H1 (cell line): Measurements from ENCODE around the gene ASIC2. TPM values are rescaled to one million over a fixed set of nuclear protein-coding genes. Genes with fewer than 3 reads are reported as not detected.

Experiments used
- CTCF ChIA-PET: fragments of 300-600 bp; sonication (Branson Sonifier 250); formaldehyde crosslinking; loops from one replicate; lab custom pipeline; 2021; ENCODE audit not compliant: partially characterized antibody; lab: Charles Lee
- POLR2A ChIA-PET: fragments of 300-600 bp; sonication (Branson Sonifier 250); formaldehyde crosslinking; loops from one replicate; lab custom pipeline; 2021; ENCODE audit warnings: inconsistent platforms; ENCODE audit not compliant: partially characterized antibody; lab: Charles Lee
- DNase-seq, 2 experiments: peaks; one replicate each; pipeline versions ENCODE4 v3.0.0 to v3.0.0-alpha.2; 2010 to 2022; ENCODE audit warnings: low spot score in 2 of 2, low read depth in 1 of 2, mixed read lengths in 1 of 2
- FAIRE-seq: peaks from 2 replicates; lab custom pipeline; 2011; peaks lifted over from hg19 to GRCh38; lab: Jason Lieb, UNC
- H2AFZ ChIP-seq: 2 replicates; pipeline ENCODE4 v1.8.1; 2012; ENCODE audit warnings: low read length, inconsistent platforms
- H2AK5ac ChIP-seq: 2 replicates; pipeline ENCODE4 v1.6.1; 2013; ENCODE audit warnings: low read depth, low read length
- H2BK120ac ChIP-seq: replicated peaks from 2 replicates; pipeline ENCODE3; 2013; ENCODE audit warnings: low read depth, low read length, inconsistent platforms
- H2BK12ac ChIP-seq: 2 replicates; pipeline ENCODE4 v1.6.1; 2013; ENCODE audit warnings: low read depth, low read length
- H2BK15ac ChIP-seq: 2 replicates; pipeline ENCODE4 v1.6.1; 2013; ENCODE audit warnings: low read length
- H2BK20ac ChIP-seq: 2 replicates; pipeline ENCODE4 v1.6.1; 2013; ENCODE audit warnings: low read length
- H2BK5ac ChIP-seq: 2 replicates; pipeline ENCODE4 v1.6.1; 2013; ENCODE audit warnings: low read depth, low read length
- H3K14ac ChIP-seq: 2 replicates; pipeline ENCODE4 v1.6.1; 2013; ENCODE audit warnings: inconsistent platforms; ENCODE audit not compliant: insufficient read length
- H3K18ac ChIP-seq: 2 replicates; pipeline ENCODE4 v1.6.1; 2013; ENCODE audit warnings: low read length; ENCODE audit errors: extremely low read depth
- H3K23ac ChIP-seq: 2 replicates; pipeline ENCODE4 v1.6.1; 2013; ENCODE audit warnings: inconsistent platforms; ENCODE audit not compliant: insufficient read length
- H3K23me2 ChIP-seq: 2 replicates; pipeline ENCODE4 v1.6.1; 2013; ENCODE audit warnings: low read depth, low read length
- H3K27ac ChIP-seq: 2 replicates; pipeline ENCODE4 v1.6.1; 2011; ENCODE audit warnings: low read depth, low read length, inconsistent platforms
- H3K27me3 ChIP-seq, 4 experiments: replicated peaks in 1 of 4; 1 replicate in 1 of 4; 2 replicates in 3 of 4; pipeline versions ENCODE4 v1.6.1 to v1.8.1; 2011 to 2013; ENCODE audit warnings: low read length in 3 of 4, mild to moderate bottlenecking in 3 of 4, inconsistent platforms in 2 of 4, mixed read lengths in 2 of 4, moderate library complexity in 1 of 4; ENCODE audit not compliant: control insufficient read depth in 3 of 4, insufficient read depth in 3 of 4; ENCODE audit errors: extremely low read depth in 1 of 4
- H3K36me3 ChIP-seq, 4 experiments: 2 replicates each; pipeline versions ENCODE4 v1.6.1 to v1.8.1; 2011 to 2013; ENCODE audit warnings: mild to moderate bottlenecking in 4 of 4, low read length in 3 of 4, moderate library complexity in 2 of 4, control low read depth in 1 of 4, inconsistent platforms in 1 of 4; ENCODE audit not compliant: insufficient read depth in 4 of 4, control insufficient read depth in 2 of 4
- H3K4ac ChIP-seq: replicated peaks from 2 replicates; pipeline ENCODE3; 2013; ENCODE audit warnings: low read length, low read depth, mixed read lengths, inconsistent platforms; ENCODE audit not compliant: insufficient read length
- H3K4me1 ChIP-seq, 4 experiments: replicated peaks in 1 of 4; 1 replicate in 1 of 4; 2 replicates in 3 of 4; pipeline versions ENCODE4 v1.6.1 to v1.8.1; 2011 to 2013; ENCODE audit warnings: low read length in 3 of 4, inconsistent platforms in 2 of 4, mixed read lengths in 1 of 4; ENCODE audit not compliant: insufficient read depth in 4 of 4, control insufficient read depth in 3 of 4
- H3K4me2 ChIP-seq, 2 experiments: 2 replicates each; pipeline versions ENCODE4 v1.6.1 to v1.8.1; 2011 to 2013; ENCODE audit warnings: low read depth in 2 of 2, low read length in 2 of 2, control low read depth in 1 of 2, inconsistent platforms in 1 of 2, mild to moderate bottlenecking in 1 of 2; ENCODE audit not compliant: insufficient read depth in 1 of 2
- H3K4me3 ChIP-seq, 4 experiments: fragments of 200-600, 300-600 bp in 1 of 4; sonication (generic), shearing (Covaris generic), sonication (Bioruptor Twin) in 1 of 4; 2 replicates each; pipeline versions ENCODE4 v1.5.1 to v1.8.1; 2011 to 2016; ENCODE audit warnings: low read length in 4 of 4, low read depth in 3 of 4, control low read depth in 2 of 4, inconsistent platforms in 2 of 4, mild to moderate bottlenecking in 2 of 4, mixed read lengths in 1 of 4, moderate library complexity in 1 of 4; ENCODE audit not compliant: insufficient read depth in 2 of 4; ENCODE audit errors: extremely low read depth in 1 of 4
- H3K56ac ChIP-seq: replicated peaks from 2 replicates; pipeline ENCODE3; 2013; ENCODE audit warnings: low read depth, mild to moderate bottlenecking, mixed read lengths, low read length, inconsistent platforms; ENCODE audit not compliant: insufficient read length
- H3K79me1 ChIP-seq: 2 replicates; pipeline ENCODE4 v1.6.1; 2013; ENCODE audit warnings: low read depth, low read length, control low read depth
- H3K79me2 ChIP-seq, 2 experiments: 2 replicates each; pipeline versions ENCODE4 v1.6.1 to v1.8.1; 2012 to 2013; ENCODE audit warnings: low read length in 2 of 2, mild to moderate bottlenecking in 2 of 2, inconsistent platforms in 1 of 2; ENCODE audit not compliant: insufficient read depth in 2 of 2, control insufficient read depth in 1 of 2
- H3K9ac ChIP-seq, 4 experiments: replicated peaks in 1 of 4; 1 replicate in 1 of 4; 2 replicates in 3 of 4; pipeline versions ENCODE4 v1.6.1 to v1.8.1; 2011 to 2013; ENCODE audit warnings: low read depth in 3 of 4, low read length in 3 of 4, control low read depth in 2 of 4, mild to moderate bottlenecking in 2 of 4, moderate library complexity in 2 of 4, inconsistent platforms in 1 of 4; ENCODE audit errors: extremely low read depth in 1 of 4
- H3K9me3 ChIP-seq, 2 experiments: 2 replicates each; pipeline versions ENCODE4 v1.6.1 to v1.8.1; 2012 to 2013; ENCODE audit warnings: mild to moderate bottlenecking in 2 of 2, moderate library complexity in 2 of 2, control low read depth in 1 of 2, inconsistent platforms in 1 of 2, low read depth in 1 of 2, low read length in 1 of 2, mixed read lengths in 1 of 2; ENCODE audit not compliant: insufficient read depth in 2 of 2
- H4K20me1 ChIP-seq, 2 experiments: replicated peaks in 1 of 2; 2 replicates each; pipeline versions ENCODE3 to v1.8.1; 2011 to 2013; ENCODE audit warnings: inconsistent platforms in 2 of 2, low read length in 2 of 2, mild to moderate bottlenecking in 1 of 2; ENCODE audit not compliant: insufficient read depth in 2 of 2, control insufficient read depth in 1 of 2
- H4K5ac ChIP-seq: 2 replicates; pipeline ENCODE4 v1.6.1; 2013; ENCODE audit warnings: low read length, low read depth, mixed read lengths, inconsistent platforms; ENCODE audit not compliant: insufficient read length
- H4K8ac ChIP-seq: 2 replicates; pipeline ENCODE4 v1.8.0; 2013; ENCODE audit warnings: mild to moderate bottlenecking, moderate library complexity, low read length, inconsistent platforms; ENCODE audit not compliant: insufficient read depth; ENCODE audit errors: extremely low read depth
- H4K91ac ChIP-seq: replicated peaks from 2 replicates; pipeline ENCODE3; 2013; ENCODE audit warnings: low read length, mixed read lengths, inconsistent platforms; ENCODE audit not compliant: insufficient read length
- ASH2L ChIP-seq: fragments of 200-600, 300-600 bp; sonication (generic); IDR thresholded peaks from one replicate; pipeline ENCODE4 v1.7.1; 2017; ENCODE audit warnings: low read length
- CHD1 ChIP-seq: IDR thresholded peaks from 2 replicates; pipeline ENCODE4 v1.6.1; 2012; ENCODE audit warnings: low read depth, low read length, improper control_type of control experiment
- CREB1 ChIP-seq: IDR thresholded peaks from 2 replicates; pipeline ENCODE4 v1.6.1; 2012; ENCODE audit warnings: inconsistent platforms
- GABPA ChIP-seq: IDR thresholded peaks from 2 replicates; pipeline ENCODE4 v1.6.1; 2011; ENCODE audit warnings: mild to moderate bottlenecking, low read length, moderate library complexity, borderline replicate concordance; ENCODE audit not compliant: insufficient read depth
- JUN ChIP-seq: IDR thresholded peaks from 2 replicates; pipeline ENCODE4 v1.6.1; 2011; ENCODE audit warnings: low read depth, mild to moderate bottlenecking, improper control_type of control experiment, low read length
- JUND ChIP-seq: IDR thresholded peaks from 2 replicates; pipeline ENCODE4 v1.6.1; 2011; ENCODE audit warnings: mild to moderate bottlenecking, improper control_type of control experiment, low read length
- KDM1A ChIP-seq: fragments of 200-600, 300-600 bp; sonication (generic); IDR thresholded peaks from 2 replicates; pipeline ENCODE4 v1.7.1; 2016; ENCODE audit warnings: mild to moderate bottlenecking, low read length, borderline replicate concordance
- KDM4A ChIP-seq: IDR thresholded peaks from one replicate; pipeline ENCODE4 v1.7.1; 2012; ENCODE audit warnings: low read depth, mild to moderate bottlenecking, moderate library complexity, low read length, inconsistent platforms; ENCODE audit not compliant: severe bottlenecking
- KDM5A ChIP-seq: fragments of 200-600 bp; IDR thresholded peaks from 2 replicates; pipeline ENCODE4 v1.7.1; 2012; ENCODE audit warnings: mild to moderate bottlenecking, low read length, inconsistent platforms, mixed read lengths
- RNF2 ChIP-seq: fragments of 200-900, 300-1000 bp; sonication (generic); IDR thresholded peaks from 2 replicates; pipeline ENCODE4 v1.7.1; 2016; ENCODE audit warnings: borderline replicate concordance, low read depth, mild to moderate bottlenecking, antibody characterized with exemption, low read length; ENCODE audit not compliant: poor library complexity, severe bottlenecking; ENCODE audit errors: missing control alignments
- RXRA ChIP-seq: IDR thresholded peaks from 2 replicates; pipeline ENCODE4 v1.6.1; 2011; ENCODE audit warnings: low read depth, mild to moderate bottlenecking, low read length, moderate library complexity; ENCODE audit not compliant: insufficient read depth
- SIRT6 ChIP-seq: IDR thresholded peaks from one replicate; pipeline ENCODE4 v1.7.1; 2012; ENCODE audit warnings: low read length, inconsistent platforms
- SUZ12 ChIP-seq: fragments of 200-600 bp; sonication (generic); IDR thresholded peaks from 2 replicates; pipeline ENCODE4 v1.6.1; 2012; ENCODE audit warnings: mild to moderate bottlenecking, inconsistent platforms, low read length, moderate library complexity, mixed read lengths
- TAF1 ChIP-seq: IDR thresholded peaks from 2 replicates; pipeline ENCODE4 v1.6.1; 2011; ENCODE audit warnings: mild to moderate bottlenecking, low read depth, low read length
- WGBS, 2 experiments: shearing (Covaris generic) in 1 of 2; methylation state at CpG; one replicate each; pipeline versions ENCODE4 v1.1.6 to v1.1.7; 2013 to 2015; ENCODE audit warnings: low lambda C conversion rate in 2 of 2, mixed read lengths in 2 of 2, inconsistent platforms in 1 of 2, low coverage in 1 of 2, missing lambda C conversion rate in 1 of 2; ENCODE audit not compliant: insufficient replicate concordance in 2 of 2, insufficient coverage in 1 of 2, insufficient read length in 1 of 2; ENCODE audit errors: extremely low coverage in 1 of 2, missing lambda C conversion rate in 1 of 2; 5-methylcytosine and 5-hydroxymethylcytosine counted together
- polyA plus RNA-seq, 7 experiments: library from polyadenylated mRNA; depleted of rRNA in 3 of 7; stranded (reverse) in 5 of 7; unstranded in 2 of 7; fragments of >200 nt in 5 of 7; fragments of 200-250 nt in 2 of 7; gene quantifications; 1 replicate in 5 of 7; 2 replicates in 1 of 7; 4 replicates in 1 of 7; pipeline versions ENCODE4 v1.2.1 to v1.2.3, GENCODE V29; 2011 to 2013; ENCODE audit warnings: missing spikeins in 2 of 7, mixed read lengths in 2 of 7
- total RNA-seq: library from RNA; stranded (reverse); fragmentation: NEBNext Ultra II Directional; extraction: Animal tissue kit (Norgen Biotek cat#: 25700); gene quantifications from 2 replicates; pipeline ENCODE4 v1.2.1, GENCODE V29; 2021

ASIC2 gene
- total and polyA plus RNA-seq, 2 of the 8 experiments (the other 6 are each of a cell fraction or from before 2014, with no cell fraction given), result 0.86 to 1.2 TPM

- no peak for FAIRE-seq
- no peak overlapping the region for H3K4ac ChIP-seq
- no peak overlapping the region for H3K9ac ChIP-seq
- H2BK120ac ChIP-seq, result no peak overlapping the region
- TF ChIP-seq KDM4A (no peak), CREB1 (no peak), ASH2L (no peak), GABPA (no peak), KDM1A (no peak), RXRA (no peak), JUND (no peak), SIRT6 (no peak), KDM5A (no peak), RNF2 (no peak), JUN (no peak), SUZ12 (no peak), TAF1 (no peak), CHD1 (no peak)
- TF ChIP-seq, all 59 proteins: peak for 0
- Histone ChIP-seq H3K23ac (no peak overlapping the region), H3K79me1 (no peaks in the 10 kb centered on the region), H3K4me3 (no peak overlapping the region), H3K56ac (no peak overlapping the region), H3K27ac (no peak overlapping the region), H2BK20ac (no peak overlapping the region), H2AK5ac (no peak overlapping the region), H4K5ac (no peak overlapping the region), H2BK15ac (no peak overlapping the region), H2BK5ac (no peak overlapping the region; the same call in 1 of the 2 replicates), H2AFZ (no peak overlapping the region), H2BK12ac (no peak overlapping the region), H3K4me2 (no peak overlapping the region), H3K4me1 (no peaks in the 10 kb centered on the region), H3K14ac (no peak overlapping the region), H3K18ac (no peak overlapping the region), H3K36me3 (no peaks in the 10 kb centered on the region), H4K91ac (no peak overlapping the region), H3K23me2 (0 out of 2 replicates have a peak, but pooled peaks cover 1% of the 10 kb centered on the region), H4K8ac (no peak overlapping the region), H3K79me2 (no peaks in the 10 kb centered on the region), H3K9me3 (no peaks in the 10 kb centered on the region), H4K20me1 (no peaks in the 10 kb centered on the region), H3K27me3 (no peaks in the 10 kb centered on the region)
- ChIA-PET CTCF (interaction anchor here (0.5 to 1.1 kb wide), 9 partner anchors 8 to 576 kb away, joined by 3 to 6 read pairs (median 3); no protein-coding TSS in a partner anchor), POLR2A (interaction anchor here (0.8 kb wide), 1 partner anchor 22 kb away, joined by 3 read pairs; no protein-coding TSS in a partner anchor)
- no peak for DNase-seq
- WGBS, 2 experiments, result 87% methylated on average over 8 of the region's 8 CpGs; no CpG with 5 or more reads in 1 of the 2 experiments
These were observed 195.7 kb downstream of the ASIC2 start for GRCh38 chr17:33097411-33097810.
